Measurements from ENCODE around the gene ACRBP.
A peak's percentile ranks its signal among the peaks of the same experiment; 100 is the strongest.

The ACRBP gene

DNA sequence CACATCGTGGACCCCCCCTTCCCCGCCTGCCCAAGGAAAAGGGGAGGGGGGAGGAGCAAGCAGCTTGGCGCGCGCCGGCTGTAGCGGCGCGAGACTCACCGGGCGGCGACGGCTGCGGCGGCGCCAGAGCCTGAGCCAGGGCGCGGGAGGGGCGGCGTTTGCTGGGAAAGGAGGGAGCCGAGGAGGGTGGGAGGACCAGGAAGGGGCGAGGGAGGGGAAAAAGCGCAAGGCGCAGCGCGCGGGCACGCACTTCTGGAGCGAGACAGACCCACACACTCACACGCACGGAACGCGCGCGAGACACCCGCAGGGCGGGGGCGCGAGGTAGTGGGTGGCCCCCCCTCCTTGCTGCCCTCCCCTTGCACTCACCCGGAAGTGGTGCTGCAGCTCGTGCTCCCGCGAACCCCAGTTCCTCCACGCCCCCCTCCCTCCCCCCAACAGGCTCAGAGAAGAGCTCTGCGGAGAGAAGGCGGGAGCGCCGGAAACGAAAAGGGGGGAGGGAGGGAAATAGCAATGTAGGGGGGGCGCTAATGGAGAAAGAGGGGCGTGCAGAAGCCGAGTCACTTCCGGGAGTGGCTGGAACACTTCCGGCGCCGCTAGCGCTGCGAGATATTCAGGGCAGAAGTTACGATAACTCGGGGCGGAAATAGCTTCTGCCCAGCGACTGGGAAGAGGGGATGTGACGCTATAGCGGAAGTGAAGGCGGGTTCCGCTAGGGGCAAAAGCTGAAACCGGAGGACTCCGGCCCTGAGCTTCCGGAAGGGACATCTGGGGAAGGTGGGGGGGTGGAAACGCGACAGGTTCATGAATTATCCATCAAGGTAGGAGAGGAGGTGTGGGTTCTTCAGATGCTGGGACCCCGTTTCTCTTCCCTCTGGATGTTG is 42.0 kb upstream of the ACRBP start, which contains the start of gene ZNF384:
TSS of gene ZNF384 (minus strand) at position 377 of the 884 bp plus-strand sequence. CDS start 9,855 bp downstream, outside the sequence.
- TF ChIP-seq, protein P1, sequence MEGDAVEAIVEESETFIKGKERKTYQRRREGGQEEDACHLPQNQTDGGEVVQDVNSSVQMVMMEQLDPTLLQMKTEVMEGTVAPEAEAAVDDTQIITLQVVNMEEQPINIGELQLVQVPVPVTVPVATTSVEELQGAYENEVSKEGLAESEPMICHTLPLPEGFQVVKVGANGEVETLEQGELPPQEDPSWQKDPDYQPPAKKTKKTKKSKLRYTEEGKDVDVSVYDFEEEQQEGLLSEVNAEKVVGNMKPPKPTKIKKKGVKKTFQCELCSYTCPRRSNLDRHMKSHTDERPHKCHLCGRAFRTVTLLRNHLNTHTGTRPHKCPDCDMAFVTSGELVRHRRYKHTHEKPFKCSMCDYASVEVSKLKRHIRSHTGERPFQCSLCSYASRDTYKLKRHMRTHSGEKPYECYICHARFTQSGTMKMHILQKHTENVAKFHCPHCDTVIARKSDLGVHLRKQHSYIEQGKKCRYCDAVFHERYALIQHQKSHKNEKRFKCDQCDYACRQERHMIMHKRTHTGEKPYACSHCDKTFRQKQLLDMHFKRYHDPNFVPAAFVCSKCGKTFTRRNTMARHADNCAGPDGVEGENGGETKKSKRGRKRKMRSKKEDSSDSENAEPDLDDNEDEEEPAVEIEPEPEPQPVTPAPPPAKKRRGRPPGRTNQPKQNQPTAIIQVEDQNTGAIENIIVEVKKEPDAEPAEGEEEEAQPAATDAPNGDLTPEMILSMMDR (IDR thresholded peaks at IDR 0.05; ENCODE audit: low read depth, low read length), result peak; percentile 7
- DNase-seq (ENCODE audit: extremely low read depth, low read depth), result peak; percentile 99

DNA sequence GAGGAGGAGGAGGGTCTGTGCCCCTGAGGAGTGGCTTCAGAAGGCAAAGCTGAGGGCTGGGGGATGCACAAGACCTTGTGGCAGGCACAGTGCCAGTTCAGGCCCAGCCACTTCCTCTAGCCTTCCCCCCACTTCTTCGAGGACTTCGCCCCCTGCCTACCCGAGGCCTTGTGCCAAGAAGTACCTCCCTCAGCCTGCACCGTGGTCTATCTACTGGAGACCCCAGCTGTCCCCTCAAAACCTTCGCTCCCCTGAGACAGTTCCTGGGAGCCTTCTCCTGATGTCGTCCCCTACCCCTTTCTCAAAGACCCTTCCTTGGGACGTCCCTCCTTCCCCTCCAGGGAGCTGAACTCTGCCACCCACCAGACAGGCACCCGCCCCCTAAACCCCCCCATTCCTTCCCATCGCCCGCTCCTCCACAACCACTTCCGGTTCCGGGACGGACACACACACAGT is 41.3 kb upstream of the ACRBP start:
- TF ChIP-seq, protein P1 (IDR thresholded peaks at IDR 0.05; ENCODE audit: low read depth, low read length), result no peak
- DNase-seq (ENCODE audit: extremely low read depth, low read depth), result no peak

DNA sequence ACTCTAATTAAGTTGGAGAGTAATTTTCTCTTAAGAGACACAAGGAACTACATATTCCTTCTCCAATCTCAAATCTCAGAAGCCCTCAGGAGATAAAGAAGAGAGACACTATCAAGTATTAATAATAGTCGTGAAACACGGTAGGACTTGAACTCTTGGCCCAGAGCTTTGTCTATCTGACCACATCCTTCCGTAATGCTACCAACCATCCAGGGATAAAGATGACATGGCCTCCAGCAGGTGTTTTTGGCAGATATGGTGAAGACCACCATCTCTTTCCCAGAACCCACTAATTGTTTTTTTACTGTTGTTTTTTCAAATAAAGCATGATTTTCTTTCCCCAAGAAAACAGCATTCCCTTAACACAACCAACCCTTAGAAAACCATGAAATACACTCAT is 38.6 kb upstream of the ACRBP start:
- no peak for DNase-seq (ENCODE audit: extremely low read depth, low read depth)

DNA sequence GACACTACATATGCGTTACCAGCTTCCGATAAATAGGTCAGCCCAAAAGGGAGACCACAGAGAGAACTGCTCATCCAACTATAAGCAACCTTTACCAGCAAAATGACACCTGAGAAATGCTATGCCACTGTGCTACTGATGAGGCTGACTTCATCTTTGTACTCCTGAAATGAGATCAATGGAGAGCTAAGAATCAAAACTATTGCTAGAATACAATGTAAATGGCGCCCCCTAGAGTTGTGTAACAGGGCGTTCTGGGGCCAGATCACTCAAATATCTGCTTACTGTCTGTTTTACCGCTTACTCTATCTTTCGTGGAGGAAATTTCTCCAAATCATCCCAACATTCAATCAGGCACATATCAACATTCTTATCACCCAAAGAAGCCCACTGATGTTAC is 37.4 kb upstream of the ACRBP start:
- DNase-seq (ENCODE audit: extremely low read depth, low read depth), result no peak
- TF ChIP-seq, protein P1 (IDR thresholded peaks at IDR 0.05; ENCODE audit: low read depth, low read length), result peak; percentile 36

More for the DNA sequence above, 38.6 kb upstream of the ACRBP start:
- TF ChIP-seq, protein P1 (IDR thresholded peaks at IDR 0.05; ENCODE audit: low read depth, low read length), result no peak

DNA sequence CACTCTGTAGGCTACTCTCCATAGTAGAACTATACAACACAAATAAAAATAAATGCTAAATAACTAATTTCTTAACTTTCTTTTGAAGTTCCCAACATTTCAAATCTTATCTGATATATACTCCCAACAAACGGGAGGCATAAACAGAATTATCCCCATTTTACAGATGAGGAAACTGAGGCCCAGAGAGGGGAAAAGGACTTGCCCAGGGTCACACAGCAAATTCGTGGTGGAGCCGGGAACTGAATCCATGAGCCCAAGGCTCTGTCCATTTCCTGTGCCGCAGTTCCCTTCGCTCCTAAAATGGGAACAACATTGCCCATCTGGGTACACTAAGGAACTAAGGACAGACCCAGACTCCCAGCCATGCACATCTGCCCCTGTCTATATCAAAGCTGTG is 29.7 kb upstream of the ACRBP start:
- no peak for DNase-seq (ENCODE audit: extremely low read depth, low read depth)
- TF ChIP-seq, protein P1 (IDR thresholded peaks at IDR 0.05; ENCODE audit: low read depth, low read length), result no peak

DNA sequence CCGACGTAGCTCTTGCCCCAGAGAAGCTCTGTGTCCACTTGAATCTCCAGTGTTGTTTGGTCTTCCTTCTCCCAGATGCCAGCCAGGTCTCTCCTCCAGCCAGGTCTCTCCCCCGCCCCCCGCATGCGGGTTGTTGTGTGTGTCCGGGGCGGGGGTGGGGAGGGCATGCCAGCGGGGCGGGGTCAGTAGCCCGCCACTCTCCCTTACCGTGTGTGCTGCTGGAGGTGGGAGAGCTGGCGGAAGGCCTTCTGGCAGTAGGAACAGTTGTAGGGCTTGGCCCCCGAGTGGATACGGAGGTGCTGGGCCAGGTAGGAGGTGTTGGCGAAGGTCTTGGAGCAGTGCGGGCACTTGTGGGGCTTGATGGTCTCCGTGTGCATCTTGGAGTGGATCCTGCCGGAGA is 24.9 kb upstream of the ACRBP start:
- TF ChIP-seq, protein P1 (IDR thresholded peaks at IDR 0.05; ENCODE audit: low read depth, low read length), result no peak
- DNase-seq (ENCODE audit: extremely low read depth, low read depth), result no peak

DNA sequence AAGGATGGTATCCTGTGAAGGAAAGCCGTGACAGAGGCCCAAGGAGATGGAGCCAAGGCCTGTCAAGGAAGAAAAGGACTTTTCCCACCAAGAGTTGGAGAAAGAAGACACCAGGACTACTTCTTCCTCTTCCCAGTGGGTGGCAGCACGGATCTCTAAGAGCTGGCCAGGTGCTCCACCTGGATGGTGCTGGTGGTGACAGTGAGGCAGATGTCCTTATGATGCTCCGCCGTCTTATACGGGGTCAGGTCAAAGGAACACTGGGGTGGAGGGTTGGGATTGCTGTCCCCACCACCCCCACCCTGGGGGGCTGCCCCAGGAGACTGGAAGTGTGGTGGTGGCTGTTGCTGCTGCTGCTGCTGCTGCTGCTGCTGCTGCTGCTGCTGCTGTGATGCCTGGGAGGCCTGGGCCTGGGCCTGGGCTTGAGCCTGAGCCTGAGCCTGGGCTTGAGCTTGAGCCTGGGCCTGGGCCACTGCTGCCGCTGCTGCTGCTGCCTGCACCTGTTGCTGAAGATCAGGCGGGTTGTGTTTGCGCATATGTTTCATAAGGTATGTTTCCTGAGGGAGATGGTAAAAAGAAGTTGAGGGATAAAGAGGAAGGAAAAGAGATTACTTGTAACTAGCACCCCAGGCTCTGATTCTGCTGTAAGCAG is 20.5 kb upstream of the ACRBP start:
- no peak for DNase-seq (ENCODE audit: extremely low read depth, low read depth)
- TF ChIP-seq, protein P1 (IDR thresholded peaks at IDR 0.05; ENCODE audit: low read depth, low read length), result no peak

All from AG09319 (cell line).